Astrocyte of the spinal cord (primary cell): Measurements from ENCODE around the gene TNFRSF13B.
"Not testable (repeated sequence)": the region's sequence is repeated elsewhere in the genome, so short reads cannot be mapped to it uniquely, and the experiment has no call there.

Experiments
- DNase-seq: peaks from one replicate; pipeline ENCODE4 v3.0.0; 2011; ENCODE audit warnings: low read depth, low spot score
- H3K4me3 ChIP-seq: 2 replicates; pipeline ENCODE4 v1.5.1; 2011; ENCODE audit warnings: low read depth, mild to moderate bottlenecking, low read length, moderate library complexity
- in situ Hi-C: cut with HindIII; loops from 2 replicates; pipeline ENCODE4 v1.10.0; 2017; ENCODE audit warnings: low sequenced_read_pairs
- TF ChIP-seq, protein P1 (sequence below): IDR thresholded peaks from 2 replicates; pipeline ENCODE4 v1.5.1; 2012; ENCODE audit warnings: low read depth, mild to moderate bottlenecking, low read length, inconsistent platforms

Gene TNFRSF13B

GRCh38 chr17:16968786-16969185, 3.1 kb downstream of the TNFRSF13B start:
- H3K4me3 ChIP-seq: no peak overlapping the region
- in situ Hi-C loops: no loop called here

GRCh38 chr17:16962804-16963203, 9.1 kb downstream of the TNFRSF13B start:
- H3K4me3 ChIP-seq: no peak overlapping the region
- no peak for DNase-seq
- in situ Hi-C loops: no loop called here
- TF ChIP-seq, protein P1, sequence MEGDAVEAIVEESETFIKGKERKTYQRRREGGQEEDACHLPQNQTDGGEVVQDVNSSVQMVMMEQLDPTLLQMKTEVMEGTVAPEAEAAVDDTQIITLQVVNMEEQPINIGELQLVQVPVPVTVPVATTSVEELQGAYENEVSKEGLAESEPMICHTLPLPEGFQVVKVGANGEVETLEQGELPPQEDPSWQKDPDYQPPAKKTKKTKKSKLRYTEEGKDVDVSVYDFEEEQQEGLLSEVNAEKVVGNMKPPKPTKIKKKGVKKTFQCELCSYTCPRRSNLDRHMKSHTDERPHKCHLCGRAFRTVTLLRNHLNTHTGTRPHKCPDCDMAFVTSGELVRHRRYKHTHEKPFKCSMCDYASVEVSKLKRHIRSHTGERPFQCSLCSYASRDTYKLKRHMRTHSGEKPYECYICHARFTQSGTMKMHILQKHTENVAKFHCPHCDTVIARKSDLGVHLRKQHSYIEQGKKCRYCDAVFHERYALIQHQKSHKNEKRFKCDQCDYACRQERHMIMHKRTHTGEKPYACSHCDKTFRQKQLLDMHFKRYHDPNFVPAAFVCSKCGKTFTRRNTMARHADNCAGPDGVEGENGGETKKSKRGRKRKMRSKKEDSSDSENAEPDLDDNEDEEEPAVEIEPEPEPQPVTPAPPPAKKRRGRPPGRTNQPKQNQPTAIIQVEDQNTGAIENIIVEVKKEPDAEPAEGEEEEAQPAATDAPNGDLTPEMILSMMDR: no peak

More at GRCh38 chr17:16968786-16969185, 3.1 kb downstream of the TNFRSF13B start:
- TF ChIP-seq, protein P1: no peak
- no peak for DNase-seq

DNA sequence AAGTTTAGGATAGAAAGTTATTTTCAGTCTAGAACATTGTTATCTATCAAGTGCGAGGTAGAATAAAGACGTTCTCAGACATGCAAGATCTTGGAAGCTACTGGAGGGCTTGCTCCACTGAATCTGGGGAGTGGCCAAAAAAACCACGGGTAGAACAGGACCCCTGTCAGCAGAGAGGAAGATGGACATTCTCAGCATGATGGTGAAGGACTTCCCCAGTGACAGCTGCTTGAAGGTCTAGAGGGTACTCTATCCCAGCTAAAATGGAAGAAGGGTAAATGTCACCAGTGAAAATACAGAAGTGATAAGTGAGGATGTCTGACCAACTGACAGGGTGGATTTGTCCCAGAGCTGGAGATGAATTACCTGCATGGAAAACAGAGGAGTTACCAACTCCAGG, 10.1 kb downstream of the TNFRSF13B start:
- H3K4me3 ChIP-seq: no peak overlapping the region
- TF ChIP-seq, protein P1: no peak
- no peak for DNase-seq
- in situ Hi-C loops: no loop called here

DNA sequence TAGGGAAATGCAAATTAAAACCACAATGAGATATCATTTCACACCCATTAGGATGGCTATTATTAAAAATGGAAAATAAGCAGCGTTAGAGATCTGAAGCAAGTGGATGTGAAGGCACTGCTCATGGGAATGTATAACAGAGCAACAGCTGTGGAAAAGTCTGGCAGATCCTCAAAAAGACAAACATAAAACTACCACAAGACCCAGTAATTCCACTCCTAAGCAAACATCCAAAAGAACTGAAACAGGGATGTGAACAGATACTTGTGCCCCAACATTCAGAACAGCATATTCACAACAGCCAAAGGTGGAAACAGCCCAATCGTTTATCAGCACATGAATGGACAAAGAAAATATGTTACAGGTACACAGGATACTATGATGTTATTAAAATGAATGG, 10.9 kb downstream of the TNFRSF13B start:
- DNase-seq, H3K4me3 ChIP-seq, in situ Hi-C loops: not testable (repeated sequence)

DNA sequence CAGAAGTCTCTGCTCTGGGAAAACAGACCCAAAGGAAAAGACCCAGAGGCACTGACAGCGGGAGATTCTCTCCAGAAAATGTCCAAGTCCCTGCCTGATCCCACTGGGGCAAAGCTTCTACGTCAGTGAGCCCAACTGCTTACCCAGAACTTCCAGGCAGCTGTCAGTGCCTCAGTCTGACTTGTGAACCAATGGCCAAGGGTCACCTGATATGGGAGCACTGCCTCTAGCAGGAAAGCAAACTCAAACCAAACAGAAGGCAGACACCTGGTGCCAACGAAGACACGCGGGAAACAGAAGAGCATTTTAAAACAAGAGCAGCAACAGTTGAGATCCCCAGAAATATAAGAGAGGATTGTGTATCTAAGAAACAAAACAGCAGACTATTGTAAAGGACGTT, 16.9 kb downstream of the TNFRSF13B start:
- DNase-seq, in situ Hi-C loops, H3K4me3 ChIP-seq: not testable (repeated sequence)

DNA sequence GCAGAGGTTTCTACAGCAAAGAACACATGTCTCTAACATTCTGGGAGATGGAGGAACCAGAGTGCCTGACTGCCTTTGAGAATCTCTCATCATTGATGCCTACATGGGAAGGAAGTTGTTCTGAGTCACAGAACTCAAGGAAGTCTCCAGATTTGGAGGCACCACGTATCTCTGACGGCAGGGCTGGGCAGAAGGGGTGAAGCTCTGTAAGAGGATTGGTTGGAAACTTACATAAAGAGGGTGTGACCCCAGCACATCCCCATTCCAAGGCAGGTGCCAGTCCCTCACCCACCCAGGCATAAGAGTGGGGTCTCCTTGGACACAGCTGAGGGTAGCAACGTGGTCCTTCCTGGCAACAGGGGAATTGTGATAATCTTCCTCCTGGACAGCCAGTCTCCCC, 17.4 kb downstream of the TNFRSF13B start:
- H3K4me3 ChIP-seq: no peak overlapping the region
- in situ Hi-C loops: no loop called here
- TF ChIP-seq, protein P1: no peak
- no peak for DNase-seq

DNA sequence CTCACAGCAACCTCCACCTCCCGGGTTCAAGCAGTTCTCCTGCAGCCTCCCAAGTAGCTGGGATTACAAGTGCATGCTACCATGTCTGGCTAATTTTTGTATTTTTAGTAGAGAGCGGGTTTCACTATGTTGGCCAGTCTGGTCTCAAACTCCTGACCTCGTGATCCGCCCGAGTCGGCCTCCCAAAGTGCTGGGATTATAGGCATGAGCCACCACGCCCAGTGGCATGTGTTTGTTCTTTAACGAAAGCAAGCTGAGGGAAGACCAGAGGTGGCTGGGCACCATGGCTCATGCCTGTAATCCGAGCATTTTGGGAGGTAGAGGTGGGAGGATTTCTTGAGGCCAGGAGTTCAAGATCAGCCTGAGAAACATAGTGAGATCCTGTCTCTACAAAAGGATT, 18.1 kb downstream of the TNFRSF13B start:
- no peak for DNase-seq
- TF ChIP-seq, protein P1: no peak
- H3K4me3 ChIP-seq: no peak overlapping the region
- in situ Hi-C loops: no loop called here

DNA sequence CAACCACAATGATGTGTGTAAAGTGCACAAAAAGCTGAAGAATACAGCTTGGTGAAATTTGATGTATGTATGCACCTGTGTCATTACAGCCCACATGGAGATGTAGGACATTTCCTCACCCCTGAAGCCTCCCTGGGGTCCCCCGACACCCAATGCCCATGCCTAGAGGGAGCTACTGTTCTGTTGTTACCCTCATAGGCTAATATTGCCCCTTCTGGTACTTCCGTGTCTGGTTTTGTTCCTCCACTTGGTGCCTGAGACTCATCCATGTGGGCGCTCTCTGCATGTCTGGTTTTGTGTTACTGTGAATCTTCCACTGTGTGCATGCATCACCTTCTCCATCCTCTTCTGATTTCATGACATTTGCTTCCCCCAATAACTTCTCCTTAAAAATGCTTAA, 18.6 kb downstream of the TNFRSF13B start:
- in situ Hi-C loops: no loop called here
- DNase-seq: no peak
- TF ChIP-seq, protein P1: no peak

More for the DNA sequence above, 18.6 kb downstream of the TNFRSF13B start:
- H3K4me3 ChIP-seq: no peak overlapping the region
